HG02623 (cell line): ENCODE data around the gene CD6.

Experiments used
- ATAC-seq: cut with Tn5 transposase; IDR thresholded peaks from one replicate; pipeline ENCODE4 v1.9.1; 2021; ENCODE audit warnings: moderate library complexity; ENCODE audit not compliant: unreplicated experiment

Gene CD6

GRCh38 chr11:61024938-61025820 lies 53.7 kb downstream of the CD6 start:
- ATAC-seq: no peak

GRCh38 chr11:61025821-61026120 lies 54.3 kb downstream of the CD6 start:
- ATAC-seq: no peak

- ATAC-seq: no peak
Measured at GRCh38 chr11:61026121-61027031, 54.9 kb downstream of the CD6 start.

- no peak for ATAC-seq
Measured at GRCh38 chr11:61027141-61027840, 55.8 kb downstream of the CD6 start.

- no peak for ATAC-seq
Measured at GRCh38 chr11:61028135-61028729, 56.8 kb downstream of the CD6 start.

GRCh38 chr11:61032824-61033223 lies 61.3 kb downstream of the CD6 start:
- ATAC-seq: no peak

- ATAC-seq: no peak
Measured at GRCh38 chr11:61033417-61033816, 61.9 kb downstream of the CD6 start.

GRCh38 chr11:61034111-61034510 lies 62.6 kb downstream of the CD6 start:
- no peak for ATAC-seq

GRCh38 chr11:61034704-61035525 lies 63.4 kb downstream of the CD6 start:
- ATAC-seq: no peak

- no peak for ATAC-seq
Measured at GRCh38 chr11:61035526-61035835, 64.0 kb downstream of the CD6 start.

GRCh38 chr11:61037441-61038093 lies 66.1 kb downstream of the CD6 start:
- no peak for ATAC-seq

- no peak for ATAC-seq
Measured at GRCh38 chr11:61039916-61040315, 68.4 kb downstream of the CD6 start.

GRCh38 chr11:61041755-61042518 lies 70.5 kb downstream of the CD6 start:
- ATAC-seq: peak; percentile 84

GRCh38 chr11:61042537-61042936 lies 71.1 kb downstream of the CD6 start:
- ATAC-seq: no peak

GRCh38 chr11:61042961-61043540 lies 71.6 kb downstream of the CD6 start:
- ATAC-seq: no peak

GRCh38 chr11:61045271-61045670 lies 73.8 kb downstream of the CD6 start:
- no peak for ATAC-seq

- no peak for ATAC-seq
Measured at GRCh38 chr11:61046833-61047232, 75.4 kb downstream of the CD6 start.

- no peak for ATAC-seq
Measured at GRCh38 chr11:61048368-61049062, 77.0 kb downstream of the CD6 start.
